Measurements from ENCODE around the gene CEACAM21.
"Not testable (repeated sequence)": the region's sequence is repeated elsewhere in the genome, so short reads cannot be mapped to it uniquely, and the experiment has no call there.

The CEACAM21 gene

DNA sequence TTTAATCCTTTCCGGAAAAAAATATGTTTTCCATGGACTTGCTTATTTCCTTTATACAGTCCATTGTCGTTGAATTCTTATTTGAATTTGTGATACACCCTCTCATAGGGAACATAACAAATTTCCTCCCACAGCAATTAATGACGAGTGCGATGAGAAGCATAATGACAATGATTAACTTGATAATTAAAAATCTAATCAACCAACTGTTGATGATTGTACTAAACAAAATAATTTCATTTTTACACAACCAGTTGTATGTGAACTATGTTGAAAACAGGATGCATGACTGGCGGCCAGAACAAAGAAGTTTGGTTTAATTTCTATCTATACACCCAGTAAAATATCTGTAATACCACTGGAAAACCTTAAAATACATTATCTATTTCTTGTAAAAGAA, 26.1 kb upstream of the CEACAM21 start:
- DNase-seq = no peak

DNA sequence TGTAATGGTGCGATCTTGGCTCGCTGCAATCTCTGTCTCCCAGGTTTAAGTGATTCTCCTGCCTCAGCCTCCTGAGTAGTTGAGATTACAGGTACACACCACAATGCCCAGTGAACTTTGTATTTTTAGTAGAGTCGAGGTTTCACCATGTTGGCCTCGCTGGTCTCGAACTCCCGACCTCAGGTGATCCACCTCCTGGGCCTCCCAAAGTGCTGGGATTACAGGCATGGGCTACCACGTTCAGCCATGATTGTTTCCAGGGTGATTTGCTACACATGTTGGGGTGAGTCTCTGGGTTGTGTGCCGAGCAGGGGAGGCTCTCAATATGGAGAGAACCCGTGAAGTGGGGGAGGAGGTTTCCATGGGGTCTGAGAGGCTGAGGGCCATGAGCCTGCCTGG, 24.8 kb upstream of the CEACAM21 start:
- DNase-seq = no peak

DNA sequence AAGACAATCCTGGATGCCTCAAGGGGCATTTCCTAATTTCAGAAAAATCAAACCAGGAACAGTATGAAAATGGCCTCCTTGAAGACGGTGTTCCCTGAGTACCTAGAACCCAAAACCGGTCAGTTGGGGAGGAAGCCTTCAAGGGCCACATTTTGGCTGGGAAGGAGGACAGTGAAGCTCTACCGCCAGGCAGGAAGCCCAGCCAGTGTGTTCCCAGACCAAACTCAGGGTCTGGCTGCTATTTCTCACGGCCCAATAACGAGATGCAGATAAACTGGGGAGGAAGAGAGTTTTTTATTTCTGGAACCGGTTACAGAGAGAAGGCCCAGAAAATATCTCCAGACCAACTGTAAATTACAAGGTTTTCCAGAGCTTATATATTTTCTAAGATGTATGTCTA, 24.3 kb upstream of the CEACAM21 start:
- DNase-seq = no peak

DNA sequence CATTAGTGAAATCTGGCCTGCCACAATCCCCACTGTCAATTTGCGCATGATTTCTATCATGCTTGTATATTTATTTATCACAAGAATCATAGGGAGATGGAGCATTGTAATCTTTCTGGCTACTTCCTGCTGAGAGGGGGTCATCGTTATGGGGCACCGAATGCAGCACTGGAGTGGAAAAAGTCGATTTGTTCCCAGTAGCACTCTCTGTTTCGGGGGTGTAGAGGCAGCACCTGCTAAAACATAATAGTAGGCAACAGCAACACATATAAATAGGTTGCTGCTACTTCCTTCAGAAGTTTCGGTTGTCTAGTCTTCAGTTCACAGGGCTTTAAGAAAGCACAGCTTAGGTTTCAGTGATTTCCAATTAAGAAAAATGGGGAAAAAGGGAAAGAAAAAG, 23.4 kb upstream of the CEACAM21 start:
- DNase-seq = no peak

DNA sequence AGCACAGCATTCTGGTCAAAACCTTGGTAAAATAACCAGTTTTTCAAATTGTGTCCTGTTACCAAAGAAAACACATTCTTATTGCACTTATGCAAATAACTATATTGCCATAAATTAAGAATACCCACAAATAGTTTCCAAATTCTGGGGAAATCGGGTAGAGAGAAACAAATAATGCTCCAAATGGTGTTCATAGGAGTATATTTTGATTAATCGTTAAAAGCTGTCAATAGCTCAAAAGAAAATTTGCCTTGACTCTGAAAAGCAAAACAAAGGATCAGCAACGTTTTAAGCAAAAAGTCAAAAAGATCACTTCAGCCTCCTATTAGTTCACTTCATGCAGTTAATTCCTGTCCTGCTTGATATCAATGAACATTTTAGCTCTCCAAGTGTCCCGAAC, 22.2 kb upstream of the CEACAM21 start:
- no peak for DNase-seq

DNA sequence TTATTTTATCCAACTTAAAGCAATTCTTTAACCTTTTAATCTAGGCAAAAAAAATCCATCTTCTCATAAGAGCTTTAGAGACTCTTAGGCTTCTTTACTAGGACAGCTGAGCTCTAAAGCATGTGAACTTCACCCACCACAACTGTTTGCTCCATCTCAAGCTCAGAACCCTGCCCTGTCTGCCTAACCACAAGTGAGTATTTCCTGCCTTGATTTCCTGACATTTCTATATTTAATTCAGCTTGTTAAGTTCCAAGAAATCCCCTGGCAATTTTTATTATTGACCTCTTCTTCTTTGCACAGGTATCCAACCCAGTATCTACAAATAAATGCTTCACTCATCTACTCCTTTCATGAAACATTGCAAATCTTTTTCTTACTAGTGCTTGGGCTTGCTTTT, 21.1 kb upstream of the CEACAM21 start:
- no peak for DNase-seq

DNA sequence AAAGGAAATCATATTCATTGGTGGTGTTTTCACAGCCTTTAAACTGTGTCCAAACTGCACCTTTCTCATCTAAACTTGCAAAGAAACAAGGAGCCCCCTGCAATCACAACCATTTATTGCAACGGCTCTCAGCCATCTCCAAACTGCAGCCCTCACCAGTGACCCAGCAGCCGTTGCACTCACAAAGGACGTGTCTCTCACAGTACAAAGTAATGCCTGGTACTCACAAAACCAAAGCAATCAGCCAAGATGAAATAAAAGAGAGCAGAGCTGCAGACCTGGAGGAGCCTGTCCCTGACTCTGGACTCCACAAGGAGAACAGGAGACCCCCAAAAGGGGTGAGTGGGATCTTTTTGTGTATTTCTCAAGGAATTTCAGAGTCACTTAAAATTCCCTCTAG, 20.2 kb upstream of the CEACAM21 start:
- no peak for DNase-seq

DNA sequence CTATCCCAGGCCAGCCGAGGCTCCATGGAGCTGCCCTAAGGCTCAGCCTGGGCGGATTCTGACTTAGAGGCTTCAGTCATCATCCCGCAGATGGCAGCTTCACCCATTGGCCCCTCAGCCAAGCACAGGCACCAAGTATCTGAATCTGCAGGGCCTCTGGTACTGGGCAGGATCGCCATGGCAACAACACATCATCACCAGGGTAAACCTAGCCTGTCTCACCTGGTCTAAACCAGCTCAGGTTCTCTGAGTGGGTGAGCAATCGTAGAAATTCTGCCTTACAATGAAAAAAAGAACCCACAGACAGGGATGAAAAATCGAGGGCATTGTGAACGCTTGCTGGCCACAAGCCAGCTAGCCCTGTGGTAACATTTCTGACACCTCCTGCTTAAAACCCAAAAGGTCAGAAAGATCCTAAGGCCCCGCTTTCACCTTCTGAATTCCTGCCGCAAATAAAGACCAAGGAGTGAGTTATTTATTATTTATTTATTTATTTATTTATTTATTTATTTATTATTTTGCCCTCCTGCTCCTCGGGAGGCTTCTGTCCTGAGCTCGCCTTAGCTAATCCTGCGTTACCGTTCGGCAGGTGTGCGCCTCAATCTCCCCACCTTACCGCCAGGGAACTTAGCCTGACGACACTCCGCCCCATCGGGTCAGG, 12.0 kb upstream of the CEACAM21 start:
- no peak for DNase-seq

DNA sequence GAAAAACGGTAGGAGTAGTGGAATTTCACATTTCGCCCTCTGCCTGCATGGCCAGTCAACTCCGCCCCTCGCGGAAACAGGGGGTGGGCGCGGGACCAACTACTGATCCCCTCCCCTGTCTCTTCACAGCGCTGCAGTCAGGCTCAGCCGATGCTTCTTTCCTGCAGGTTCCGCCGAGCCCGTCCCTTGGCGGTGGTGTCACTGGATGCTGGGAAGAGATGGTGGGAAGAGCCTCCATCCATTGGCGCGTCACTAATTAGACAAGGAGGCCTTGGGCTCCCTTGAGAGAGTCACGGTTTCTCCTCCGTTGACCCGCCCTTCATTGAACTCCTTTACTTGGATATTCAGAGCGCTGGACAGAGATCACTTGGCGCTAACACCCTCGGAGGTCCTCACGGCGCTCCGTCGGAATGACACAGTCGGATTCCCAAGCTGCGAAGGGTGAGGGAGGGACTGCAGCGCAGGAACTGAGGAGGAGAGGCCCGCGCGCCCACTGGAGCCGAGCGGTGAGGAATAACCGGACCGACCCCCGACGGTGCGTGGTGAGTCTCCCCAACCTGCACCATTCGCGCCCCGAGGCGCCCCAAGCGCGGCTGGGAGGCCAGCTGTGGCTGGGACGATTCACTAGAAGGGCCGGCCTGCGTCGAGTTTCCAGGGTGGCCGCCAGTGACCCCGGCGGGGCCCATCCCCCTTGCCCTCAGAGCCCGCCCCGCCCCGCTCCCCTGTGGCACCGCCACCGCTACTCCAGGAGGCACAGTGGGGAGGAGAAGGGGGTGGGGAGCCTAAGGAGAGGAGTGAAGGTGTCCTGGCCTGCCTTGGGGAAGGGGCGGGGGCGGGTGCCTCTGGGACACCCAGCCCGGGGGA, 11.2 kb upstream of the CEACAM21 start:
- no peak for DNase-seq

DNA sequence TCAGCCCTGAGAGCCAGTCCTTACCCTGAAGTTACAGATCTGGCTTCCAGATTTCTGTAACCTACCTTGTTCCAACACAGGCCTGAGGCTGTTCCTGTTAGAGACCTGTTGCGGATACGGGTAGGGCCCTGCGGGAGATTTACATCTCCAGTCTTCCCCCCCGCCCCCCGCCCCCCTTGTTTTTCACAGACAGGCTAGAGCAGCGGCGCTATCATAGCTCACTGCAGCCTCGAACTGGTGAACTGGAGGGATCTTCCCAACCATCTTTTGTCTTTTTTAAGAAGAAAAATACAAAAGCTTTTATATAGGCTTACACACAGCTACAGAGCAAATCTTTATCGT, 10.6 kb upstream of the CEACAM21 start:
- no peak for DNase-seq

DNA sequence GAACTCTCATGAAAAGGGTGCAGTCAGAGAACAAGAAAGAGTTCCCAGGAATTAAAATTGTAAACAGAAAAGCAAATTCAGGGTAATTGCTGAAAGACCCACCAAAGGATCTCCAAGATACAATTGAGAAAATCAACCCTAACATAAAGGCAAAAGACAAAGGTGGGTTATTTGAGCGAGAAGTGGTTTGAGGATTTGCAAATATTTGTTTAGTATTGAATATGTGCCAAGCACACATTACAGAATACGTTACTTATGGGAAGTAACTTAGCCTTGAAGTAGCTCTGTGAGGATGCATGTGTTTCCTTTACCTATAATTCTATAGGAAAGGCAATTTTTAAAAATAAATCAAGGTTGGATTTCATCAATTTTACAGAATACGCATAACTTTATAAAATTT, 10.0 kb upstream of the CEACAM21 start:
- DNase-seq = no peak

DNA sequence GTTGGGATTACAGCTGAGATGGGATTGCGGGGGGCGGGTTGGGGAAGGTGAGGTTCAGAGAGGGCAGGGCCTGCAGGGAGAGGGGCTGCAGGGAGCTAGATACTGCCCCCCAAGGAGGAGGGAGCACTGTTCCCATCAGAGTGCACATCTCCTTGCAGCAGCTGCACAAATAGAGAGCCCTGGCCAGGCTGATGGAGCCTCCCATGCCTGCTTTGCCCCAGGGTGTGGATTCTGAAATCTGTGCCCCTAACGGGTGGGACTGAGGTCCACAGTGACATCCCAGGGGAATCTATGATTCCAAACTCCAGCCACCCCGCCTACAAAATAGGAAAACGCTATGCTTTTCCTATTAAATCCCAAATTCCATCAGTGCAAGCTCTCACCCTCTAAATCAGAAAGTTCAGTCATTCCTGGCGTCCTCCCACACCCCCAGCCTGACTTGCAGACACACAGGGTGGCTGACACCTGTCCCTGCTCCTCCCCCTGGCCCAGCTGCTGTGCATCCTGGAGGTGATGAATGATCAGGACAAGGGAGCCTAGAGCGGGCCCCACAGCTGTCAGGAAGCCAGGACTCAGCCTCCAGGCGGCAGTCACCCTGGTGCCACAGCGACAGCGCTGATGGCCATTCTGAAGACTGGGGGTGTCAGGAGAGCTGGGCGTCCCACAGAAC, 6.3 kb upstream of the CEACAM21 start:
- no peak for DNase-seq

DNA sequence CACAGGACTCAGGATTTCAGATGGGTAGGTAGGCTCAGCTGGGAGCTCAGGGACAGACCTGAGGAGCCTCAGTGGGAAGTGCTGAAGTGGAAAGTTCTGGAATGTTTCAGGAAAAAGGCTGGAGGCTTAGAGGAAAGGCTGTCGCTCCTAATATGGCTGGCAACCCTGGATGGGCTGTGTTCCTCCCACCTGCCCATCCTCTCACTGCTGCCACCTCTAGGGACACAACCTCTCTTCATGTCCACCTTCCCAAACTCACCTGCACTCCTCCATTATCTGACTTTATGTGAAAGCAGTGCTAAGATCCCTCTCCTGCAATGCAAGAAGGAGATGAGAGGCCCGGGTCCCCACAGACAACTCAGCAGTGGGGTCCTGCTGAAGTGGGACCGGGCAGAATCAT, 5.8 kb upstream of the CEACAM21 start:
- no peak for DNase-seq

DNA sequence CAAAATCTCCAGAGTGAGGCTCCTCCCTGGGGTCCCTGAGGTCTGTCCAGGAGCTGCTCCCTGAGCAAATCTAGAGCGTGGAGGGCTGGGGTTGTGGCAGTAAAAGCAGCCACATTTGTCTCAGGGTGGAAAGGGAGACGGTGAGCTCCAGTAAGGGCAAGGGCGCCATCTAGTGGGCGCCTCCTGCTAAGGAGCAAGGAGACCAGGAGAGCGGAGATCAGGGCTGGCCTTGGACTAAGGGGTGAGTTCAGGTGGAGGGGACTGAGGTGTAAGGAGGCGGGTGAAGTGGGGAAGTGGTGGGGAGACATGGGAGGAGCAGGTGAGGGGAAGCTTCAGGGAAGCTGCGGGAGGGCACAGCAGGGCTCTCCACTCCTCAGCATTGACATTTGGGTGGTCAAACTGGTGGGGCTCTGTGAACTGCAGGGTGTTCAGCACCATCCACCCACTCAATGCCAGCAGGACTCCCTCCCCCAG, 5.3 kb upstream of the CEACAM21 start:
- peak; percentile 74 for DNase-seq

DNA sequence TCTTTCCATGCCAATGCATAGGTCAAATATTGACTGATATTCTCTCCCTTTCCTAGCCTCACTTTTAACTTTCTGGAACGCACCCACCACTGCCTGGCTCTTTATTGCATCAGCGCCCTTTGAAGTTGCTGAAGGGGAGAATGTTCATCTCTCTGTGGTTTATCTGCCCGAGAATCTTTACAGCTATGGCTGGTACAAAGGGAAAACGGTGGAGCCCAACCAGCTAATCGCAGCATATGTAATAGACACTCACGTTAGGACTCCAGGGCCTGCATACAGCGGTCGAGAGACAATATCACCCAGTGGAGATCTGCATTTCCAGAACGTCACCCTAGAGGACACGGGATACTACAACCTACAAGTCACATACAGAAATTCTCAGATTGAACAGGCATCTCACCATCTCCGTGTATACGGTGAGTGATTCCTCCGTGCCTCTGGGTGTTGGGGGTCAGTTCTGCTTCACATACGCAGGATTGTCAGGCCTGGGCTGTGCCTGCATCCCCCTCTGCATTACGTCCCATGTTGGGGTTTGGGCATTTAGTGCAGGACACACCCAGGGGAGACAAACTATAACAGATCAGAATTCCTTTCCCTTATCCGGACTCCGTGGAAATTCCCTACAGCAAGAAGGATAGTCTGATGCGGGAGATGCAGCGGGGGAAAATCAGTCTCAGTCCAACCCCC, 1.3 kb downstream of the CEACAM21 start:
- DNase-seq = no peak

DNA sequence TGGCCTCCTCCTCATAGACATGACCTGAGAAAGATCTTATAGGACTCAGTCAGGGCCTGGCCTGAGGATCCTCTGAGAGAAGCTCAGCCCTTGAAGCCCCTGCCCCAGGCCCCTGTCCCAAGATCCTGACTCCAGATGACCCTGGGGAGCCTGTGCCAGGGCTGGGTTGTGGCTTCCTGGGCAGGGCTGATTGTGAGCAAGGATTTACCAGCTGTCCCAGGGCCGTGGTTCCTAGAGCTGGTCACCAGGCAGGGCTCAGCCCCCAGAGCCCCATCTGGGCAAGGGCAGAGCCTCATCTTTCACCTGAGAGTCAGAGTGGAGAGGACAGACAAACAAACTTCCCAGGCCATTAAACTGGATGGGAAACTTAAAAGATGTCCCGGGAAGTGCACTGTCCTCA, 1.9 kb downstream of the CEACAM21 start:
- no peak for DNase-seq

DNA sequence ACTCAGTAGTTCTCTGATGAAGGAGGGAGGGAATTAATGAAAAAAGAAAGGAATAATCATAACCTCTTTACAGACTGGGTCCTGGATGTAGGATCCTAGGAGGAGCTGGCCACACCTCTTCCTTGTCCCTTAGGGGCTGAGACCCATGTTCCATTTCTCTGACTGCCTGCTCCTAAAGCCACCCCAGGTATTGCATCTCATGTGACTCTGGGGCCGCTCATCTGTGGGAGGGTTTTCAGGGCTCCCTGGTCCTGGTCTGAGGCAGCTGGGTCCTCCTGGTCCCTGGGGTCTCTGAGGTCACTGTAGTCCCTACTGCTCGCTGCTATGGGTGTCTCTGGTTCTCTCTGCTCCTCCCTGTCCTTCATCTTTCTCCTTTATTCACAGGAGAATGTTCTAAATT, 2.9 kb downstream of the CEACAM21 start:
- DNase-seq = no peak

DNA sequence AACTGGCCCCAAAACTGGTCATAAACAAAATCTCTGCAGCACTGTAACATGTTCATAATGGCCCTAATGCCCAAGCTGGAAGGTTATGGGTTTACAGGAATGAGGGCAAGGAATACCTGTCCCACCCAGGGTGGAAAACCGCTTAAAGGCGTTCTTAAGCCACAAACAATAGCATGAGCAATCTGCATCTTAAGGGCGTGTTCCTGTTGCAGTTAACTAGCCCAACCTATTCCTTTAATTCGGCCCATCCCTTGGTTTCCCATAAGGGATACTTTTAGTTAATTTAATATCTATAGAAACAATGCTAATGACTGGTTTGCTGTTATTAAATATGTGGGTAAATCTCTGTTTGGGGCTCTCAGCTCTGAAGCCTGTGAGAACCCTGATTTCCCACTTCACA, 5.1 kb downstream of the CEACAM21 start:
- not testable (repeated sequence) for DNase-seq

DNA sequence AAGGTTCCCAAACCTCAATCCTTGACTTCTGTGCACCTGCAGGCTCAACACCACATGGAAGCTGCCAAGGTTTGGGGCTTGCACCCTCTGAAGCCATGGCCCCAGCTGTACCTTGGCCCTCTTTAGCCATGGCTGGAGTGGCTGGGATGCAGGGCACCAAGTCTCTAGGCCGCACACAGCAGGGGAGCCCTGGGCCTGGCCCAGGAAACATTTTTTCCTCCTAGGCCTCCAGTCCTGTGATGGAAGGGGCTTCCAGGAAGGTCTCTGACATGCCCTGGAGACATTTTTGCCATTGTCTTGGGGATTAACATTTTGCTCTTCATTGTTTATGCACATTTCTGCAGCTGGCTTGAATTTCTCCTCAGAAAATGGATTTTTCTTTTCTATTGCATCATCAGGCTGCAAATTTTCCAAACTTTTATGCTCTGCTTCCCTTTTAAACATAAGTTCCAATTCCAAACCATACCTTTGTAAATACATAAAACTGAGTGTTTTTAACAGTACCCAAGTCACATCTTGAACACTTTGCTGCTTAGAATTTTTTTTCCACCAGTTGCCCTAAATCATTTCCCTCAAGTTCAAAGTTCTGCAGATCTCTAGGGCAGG, 6.7 kb downstream of the CEACAM21 start:
- not testable (repeated sequence) for DNase-seq

DNA sequence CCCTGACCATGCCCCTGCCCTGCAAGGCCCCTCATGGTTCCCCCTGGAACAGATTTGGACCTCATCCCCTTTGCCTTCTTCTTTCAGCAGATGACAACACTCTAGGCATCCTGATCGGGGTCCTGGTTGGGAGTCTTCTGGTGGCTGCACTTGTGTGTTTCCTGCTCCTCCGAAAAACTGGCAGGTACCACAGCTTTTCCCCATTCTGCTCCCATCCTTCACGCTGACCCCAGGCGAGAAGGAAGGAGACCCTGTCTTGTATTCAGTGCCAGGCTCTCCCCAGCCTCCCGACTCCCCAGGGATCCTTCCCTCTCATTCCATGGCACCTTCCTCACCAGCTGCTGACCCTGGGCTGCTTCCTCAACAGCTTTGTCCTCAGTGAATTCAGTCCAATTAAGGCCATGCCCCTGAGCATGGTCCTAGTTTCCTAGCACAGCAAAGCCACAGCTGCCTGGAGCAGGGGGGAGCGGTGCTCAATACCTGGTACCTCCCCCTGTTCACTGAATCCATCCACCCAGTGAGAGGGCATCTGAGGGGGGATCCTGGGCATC, 8.4 kb downstream of the CEACAM21 start:
- DNase-seq = no peak

DNA sequence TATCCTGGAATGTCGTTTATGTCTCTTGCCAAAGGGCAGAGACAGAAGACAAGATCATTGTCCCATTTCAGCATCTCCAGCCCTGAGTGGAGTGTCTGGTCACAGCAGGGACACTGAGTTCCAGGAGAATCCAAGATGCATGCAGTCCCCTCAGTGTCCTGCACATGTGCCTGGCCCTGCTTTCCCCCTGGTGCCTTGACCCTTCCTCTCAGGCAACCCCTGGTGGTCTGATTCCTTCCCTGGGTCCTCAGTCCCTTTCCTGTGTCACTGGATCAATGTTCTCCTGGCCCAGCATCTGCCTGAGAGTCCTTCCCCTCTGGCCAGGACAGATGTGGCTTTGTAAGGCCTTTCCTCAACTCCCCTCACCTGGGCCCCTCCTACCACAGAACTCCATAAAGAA, 9.0 kb downstream of the CEACAM21 start:
- no peak for DNase-seq

DNA sequence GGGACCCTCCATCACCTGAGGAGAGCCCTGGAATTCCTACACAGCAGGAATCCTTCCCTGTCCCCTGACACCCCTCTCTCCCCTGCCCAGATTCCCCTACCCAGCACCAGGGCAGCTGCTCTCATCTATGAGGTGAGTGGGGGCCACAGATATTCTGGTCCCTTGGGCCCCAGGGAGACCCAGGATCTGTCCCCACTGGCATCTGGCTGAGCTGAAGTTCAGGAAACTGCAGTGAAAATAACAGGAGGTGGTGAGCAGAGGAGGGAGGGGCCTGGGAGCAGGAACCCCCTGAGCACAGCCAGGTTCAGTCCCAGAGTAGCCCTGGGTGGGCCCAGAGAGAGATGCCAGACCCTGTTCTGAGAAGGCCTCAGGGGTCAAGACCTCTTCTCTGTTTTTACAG, 10.1 kb downstream of the CEACAM21 start:
- DNase-seq = no peak
